Esophagus muscularis mucosa (tissue), 4 donors: ENCODE results near the gene OR1K1. TPM values are rescaled to one million over a fixed set of nuclear protein-coding genes. Genes with fewer than 3 reads are reported as not detected.
A peak's percentile ranks its signal among the peaks of the same experiment; 100 is the strongest.

Experiments
- DNase-seq: peaks from one replicate; pipeline ENCODE4 v3.0.0-alpha.2; 2017; ENCODE audit errors: extremely low spot score
- H3K27ac ChIP-seq, 4 donors: fragments of 200-600 bp; sonication (generic); replicated peaks in 1 of 4; 1 replicate in 3 of 4; 2 replicates in 1 of 4; pipeline ENCODE4 v1.5.1; 2016 to 2019; ENCODE audit warnings: mild to moderate bottlenecking in 1 of 4
- H3K27me3 ChIP-seq, 4 donors: fragments of 200-600 bp; sonication (generic); one replicate each; pipeline versions ENCODE4 v1.5.1 to v1.6.0; 2016 to 2019
- H3K36me3 ChIP-seq, 4 donors: fragments of 200-600 bp; sonication (generic); one replicate each; pipeline ENCODE4 v1.5.1; 2016 to 2019
- H3K4me1 ChIP-seq, 4 donors: fragments of 200-600 bp; sonication (generic); one replicate each; pipeline ENCODE4 v1.5.1; 2016 to 2019
- H3K4me3 ChIP-seq, 4 donors: fragments of 200-600 bp; sonication (generic); 1 replicate in 2 of 4; 2 replicates in 2 of 4; pipeline ENCODE4 v1.5.1; 2016 to 2019; ENCODE audit warnings: mild to moderate bottlenecking in 4 of 4, moderate library complexity in 1 of 4
- H3K9me3 ChIP-seq, 4 donors: fragments of 200-600 bp; sonication (generic); 1 replicate in 3 of 4; 2 replicates in 1 of 4; pipeline ENCODE4 v1.5.1; 2016 to 2019
- CTCF ChIP-seq, 3 experiments: fragments of 200-600 bp in 2 of 3; fragments of 450-650 bp in 1 of 3; sonication (generic) in 2 of 3; IDR thresholded peaks; one replicate each; pipeline ENCODE4 v1.5.1; 2017 to 2019; ENCODE audit warnings: antibody characterized with exemption in 3 of 3, mild to moderate bottlenecking in 2 of 3, moderate library complexity in 1 of 3
- EP300 ChIP-seq: sonication (generic); formaldehyde crosslinking; IDR thresholded peaks from one replicate; pipeline ENCODE4 v1.6.1; 2017; ENCODE audit warnings: antibody characterized with exemption
- POLR2A ChIP-seq: fragments of 450-650 bp; IDR thresholded peaks from one replicate; pipeline ENCODE4 v1.6.1; 2017; ENCODE audit warnings: antibody characterized with exemption, moderate library complexity, mild to moderate bottlenecking, low read depth
- POLR2AphosphoS5 ChIP-seq, 2 donors: sonication (generic); formaldehyde crosslinking; IDR thresholded peaks; one replicate each; pipeline ENCODE4 v1.6.1; 2017; ENCODE audit warnings: antibody characterized with exemption in 2 of 2
- WGBS: methylation state at CpG from one replicate; pipeline ENCODE4 v1.1.5; 2018; 5-methylcytosine and 5-hydroxymethylcytosine counted together
- intact Hi-C: fragments of 100-400 bp; cut with DNase I; formaldehyde crosslinking; loops from one replicate; pipeline ENCODE4 v1.15.1; 2023
- total RNA-seq, 4 donors: library from RNA; depleted of rRNA; stranded (reverse); fragments of >200 nt; gene quantifications; one replicate each; pipeline versions ENCODE4 v1.1.0 to v1.2.1, GENCODE V29; 2016

OR1K1 gene
- total RNA-seq, 4 donors from 2014 or later: not detected

GRCh38 chr9:122816163-122816867, 16.4 kb downstream of the OR1K1 start:
- Histone ChIP-seq H3K4me3 (no peak overlapping the region), H3K4me1 (peaks cover 8 to 21% (median 20%) of the 10 kb centered on the region in 4 donors), H3K36me3 (peaks cover 0 to 49% (median 24%) of the 10 kb centered on the region in 4 donors), H3K9me3 (no peaks in the 10 kb centered on the region), H3K27me3 (no peaks in the 10 kb centered on the region), H3K27ac (peak overlapping the region in 2 of 4 donors; percentile 4 to 45)
- intact Hi-C loops: no loop called here
- no peak for DNase-seq
- TF ChIP-seq POLR2AphosphoS5 (IDR thresholded peaks at IDR 0.05) (peak; percentile 51 to 66), CTCF (IDR thresholded peaks at IDR 0.05) (no peak)
- 87% methylated on average over 10 of the region's 17 CpGs for WGBS

- H3K27ac ChIP-seq: peak overlapping the region; percentile 6 to 44 (median 10)
- 64% methylated on average over 3 of the region's 3 CpGs for WGBS
- DNase-seq: no peak
- peaks cover 11 to 76% (median 44%) of the 10 kb centered on the region in 4 donors for H3K36me3 ChIP-seq
- intact Hi-C loops: no loop called here
- no peak overlapping the region for H3K4me3 ChIP-seq
- peaks cover 12 to 47% (median 28%) of the 10 kb centered on the region in 4 donors for H3K4me1 ChIP-seq
- no peaks in the 10 kb centered on the region for H3K9me3 ChIP-seq
- no peak for TF ChIP-seq POLR2AphosphoS5 (IDR thresholded peaks at IDR 0.05)
- no peak for TF ChIP-seq CTCF (IDR thresholded peaks at IDR 0.05)
- no peaks in the 10 kb centered on the region for H3K27me3 ChIP-seq
Measured at GRCh38 chr9:122819326-122819725, 19.4 kb downstream of the OR1K1 start.

- 57% methylated on average over 9 of the region's 9 CpGs for WGBS
- peak overlapping the region; percentile 6 to 44 (median 10) for H3K27ac ChIP-seq
- H3K27me3 ChIP-seq: no peaks in the 10 kb centered on the region
- no peak overlapping the region for H3K4me3 ChIP-seq
- peaks cover 12 to 53% (median 29%) of the 10 kb centered on the region in 4 donors for H3K4me1 ChIP-seq
- TF ChIP-seq EP300 (no peak), POLR2AphosphoS5 (IDR thresholded peaks at IDR 0.05) (peak in 1 of 2 donors; percentile 8)
- DNase-seq: no peak
- H3K36me3 ChIP-seq: peaks cover 11 to 70% (median 45%) of the 10 kb centered on the region in 4 donors
- intact Hi-C loops: loop anchor here (10.0 kb wide), 2 partner anchors 555 to 725 kb away; partner anchors contain the start of genes MRRF, RBM18 and TTLL11
- H3K9me3 ChIP-seq: no peaks in the 10 kb centered on the region
Measured at GRCh38 chr9:122819791-122820489, 20.0 kb downstream of the OR1K1 start.

- Histone ChIP-seq H3K27ac (peak overlapping the region in 3 of 4 donors; percentile 10 to 44 (median 13)), H3K4me1 (peaks cover 12 to 57% (median 32%) of the 10 kb centered on the region in 4 donors), H3K4me3 (no peak overlapping the region), H3K27me3 (no peaks in the 10 kb centered on the region), H3K36me3 (peaks cover 11 to 70% (median 45%) of the 10 kb centered on the region in 4 donors), H3K9me3 (no peaks in the 10 kb centered on the region)
- WGBS: 94% methylated on average over 11 of the region's 11 CpGs
- no peak for DNase-seq
- intact Hi-C loops: loop anchor here (10.0 kb wide), 2 partner anchors 556 to 726 kb away; partner anchors contain the start of genes MRRF, RBM18 and TTLL11
- no peak for TF ChIP-seq EP300
- TF ChIP-seq POLR2A: no peak
- no peak for TF ChIP-seq CTCF (IDR thresholded peaks at IDR 0.05)
Measured at GRCh38 chr9:122820490-122820845, 20.5 kb downstream of the OR1K1 start.

GRCh38 chr9:122821278-122821943, 21.5 kb downstream of the OR1K1 start:
- H3K27ac ChIP-seq: peak overlapping the region in 3 of 4 donors; percentile 10 to 47 (median 31)
- no peak overlapping the region for H3K4me3 ChIP-seq
- WGBS: 48% methylated on average over 7 of the region's 7 CpGs
- peaks cover 17 to 67% (median 38%) of the 10 kb centered on the region in 4 donors for H3K4me1 ChIP-seq
- H3K36me3 ChIP-seq: peaks cover 11 to 67% (median 51%) of the 10 kb centered on the region in 4 donors
- intact Hi-C loops: loop anchor here (10.0 kb wide), 2 partner anchors 557 to 727 kb away; partner anchors contain the start of genes MRRF, RBM18 and TTLL11
- H3K27me3 ChIP-seq: no peaks in the 10 kb centered on the region
- H3K9me3 ChIP-seq: no peaks in the 10 kb centered on the region
- DNase-seq: no peak
- TF ChIP-seq POLR2AphosphoS5 (IDR thresholded peaks at IDR 0.05) (peak; percentile 26 to 44), POLR2A (no peak)
